Hepatocyte (in vitro differentiated cells): ENCODE data around the gene DGCR8.

Experiments used
- EZH2 ChIP-seq: fragments of 200-600 bp; sonication (generic); IDR thresholded peaks from 2 replicates; pipeline ENCODE4 v1.6.1; 2016; ENCODE audit warnings: antibody characterized with exemption, mild to moderate bottlenecking, borderline replicate concordance
- TF ChIP-seq, protein P1 (sequence below): fragments of 200-600 bp; sonication (generic); IDR thresholded peaks from 2 replicates; pipeline ENCODE4 v1.5.1; 2016; ENCODE audit warnings: antibody characterized with exemption, mild to moderate bottlenecking; ENCODE audit not compliant: poor library complexity

DNA sequence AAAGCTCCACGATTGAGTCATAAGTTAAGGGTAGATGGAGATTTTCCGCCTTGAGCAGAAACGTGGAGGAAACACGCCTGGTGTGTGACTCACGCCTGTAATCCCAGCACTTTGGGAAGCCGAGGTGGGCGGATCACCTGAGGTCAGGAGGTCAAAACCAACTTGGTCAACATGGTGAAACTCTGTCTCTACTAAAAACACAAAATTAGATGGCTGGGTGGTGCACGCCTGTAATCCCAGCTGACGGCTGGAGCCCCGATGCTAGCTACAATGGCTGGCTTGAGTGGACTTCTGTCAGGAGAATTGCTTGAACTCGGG is 17.3 kb upstream of the DGCR8 start:
- TF ChIP-seq EZH2: no peak
- TF ChIP-seq, protein P1, sequence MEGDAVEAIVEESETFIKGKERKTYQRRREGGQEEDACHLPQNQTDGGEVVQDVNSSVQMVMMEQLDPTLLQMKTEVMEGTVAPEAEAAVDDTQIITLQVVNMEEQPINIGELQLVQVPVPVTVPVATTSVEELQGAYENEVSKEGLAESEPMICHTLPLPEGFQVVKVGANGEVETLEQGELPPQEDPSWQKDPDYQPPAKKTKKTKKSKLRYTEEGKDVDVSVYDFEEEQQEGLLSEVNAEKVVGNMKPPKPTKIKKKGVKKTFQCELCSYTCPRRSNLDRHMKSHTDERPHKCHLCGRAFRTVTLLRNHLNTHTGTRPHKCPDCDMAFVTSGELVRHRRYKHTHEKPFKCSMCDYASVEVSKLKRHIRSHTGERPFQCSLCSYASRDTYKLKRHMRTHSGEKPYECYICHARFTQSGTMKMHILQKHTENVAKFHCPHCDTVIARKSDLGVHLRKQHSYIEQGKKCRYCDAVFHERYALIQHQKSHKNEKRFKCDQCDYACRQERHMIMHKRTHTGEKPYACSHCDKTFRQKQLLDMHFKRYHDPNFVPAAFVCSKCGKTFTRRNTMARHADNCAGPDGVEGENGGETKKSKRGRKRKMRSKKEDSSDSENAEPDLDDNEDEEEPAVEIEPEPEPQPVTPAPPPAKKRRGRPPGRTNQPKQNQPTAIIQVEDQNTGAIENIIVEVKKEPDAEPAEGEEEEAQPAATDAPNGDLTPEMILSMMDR: no peak
